A549 (cell line): ENCODE data around the gene CXCL10. TPM values are rescaled to one million over a fixed set of nuclear protein-coding genes. Genes with fewer than 3 reads are reported as not detected.

ENCODE experiments used
- ATAC-seq, 2 experiments: fragments of 200-7000 bp in 1 of 2; fragments of >200 bp in 1 of 2; cut with Nextera tagmentation in 1 of 2; cut with Tn5 transposase in 1 of 2; 3 replicates each; pipeline versions ENCODE4 v1.8.0 to v1.9.1; 2018 to 2020; ENCODE audit warnings: mild to moderate bottlenecking in 1 of 2, moderate library complexity in 1 of 2
- CTCF ChIA-PET: fragments of 300-600 bp; sonication (Branson Sonifier 250); formaldehyde crosslinking; extraction: SDS; loops from one replicate; lab custom pipeline; 2021; ENCODE audit warnings: antibody characterized with exemption, inconsistent platforms; lab: Yijun Ruan, JAX
- POLR2A ChIA-PET: fragments of 350-600 bp; formaldehyde crosslinking; extraction: SDS; loops from one replicate; lab custom pipeline; 2021; ENCODE audit warnings: antibody characterized with exemption, inconsistent platforms; lab: Yijun Ruan, JAX
- DNase-seq, 2 experiments: peaks; one replicate each; pipeline versions ENCODE4 v3.0.0 to v3.0.0-alpha.2; 2011 to 2016; ENCODE audit warnings: low read depth in 1 of 2, low spot score in 1 of 2
- FAIRE-seq: peaks from 2 replicates; lab custom pipeline; 2011; peaks lifted over from hg19 to GRCh38; lab: Jason Lieb, UNC
- H3K27ac ChIP-seq, 2 experiments: fragments of >200 bp; sonication (Bioruptor Twin); formaldehyde crosslinking; 3 replicates each; pipeline ENCODE4 v1.5.1; 2016 to 2017
- H3K4me1 ChIP-seq: fragments of >200 bp; sonication (Bioruptor Twin); formaldehyde crosslinking; 3 replicates; pipeline ENCODE4 v1.6.1; 2016
- H3K4me2 ChIP-seq: fragments of >200 bp; sonication (Bioruptor Twin); formaldehyde crosslinking; 3 replicates; pipeline ENCODE4 v1.6.1; 2016
- H3K4me3 ChIP-seq: fragments of >200 bp; sonication (Bioruptor Twin); formaldehyde crosslinking; 3 replicates; pipeline ENCODE4 v1.5.1; 2016
- H3K9me3 ChIP-seq: fragments of >200 bp; sonication (Bioruptor Twin); formaldehyde crosslinking; 3 replicates; pipeline ENCODE4 v1.6.1; 2016
- BHLHE40 ChIP-seq: IDR thresholded peaks from 2 replicates; pipeline ENCODE4 v1.6.1; 2012; ENCODE audit warnings: low read depth, low read length, inconsistent platforms
- CBX2 ChIP-seq: fragments of 200-600 bp; sonication (generic); IDR thresholded peaks from 2 replicates; pipeline ENCODE4 v1.6.1; 2016; ENCODE audit warnings: low read depth, mild to moderate bottlenecking, borderline replicate concordance
- EHF ChIP-seq: fragments of 250-450 bp; sonication (Bioruptor Pico); IDR thresholded peaks from 2 replicates; pipeline ENCODE4 v1.5.0; 2020; ENCODE audit warnings: mild to moderate bottlenecking
- HOXA7 ChIP-seq: fragments of 250-450 bp; sonication (Bioruptor Pico); IDR thresholded peaks from 2 replicates; pipeline ENCODE4 v1.5.0; 2020; ENCODE audit warnings: mild to moderate bottlenecking, moderate library complexity
- KDM1A ChIP-seq: fragments of 200-600 bp; sonication (generic); IDR thresholded peaks from 2 replicates; pipeline ENCODE4 v1.6.1; 2016; ENCODE audit warnings: low read depth, mild to moderate bottlenecking
- KDM5A ChIP-seq: fragments of 200-600 bp; sonication (generic); IDR thresholded peaks from 2 replicates; pipeline ENCODE4 v1.6.1; 2016; ENCODE audit warnings: antibody characterized with exemption, mild to moderate bottlenecking
- MAX ChIP-seq: IDR thresholded peaks from 2 replicates; pipeline ENCODE4 v1.6.1; 2012
- MYC ChIP-seq: IDR thresholded peaks from 2 replicates; pipeline ENCODE4 v1.6.1; 2012; ENCODE audit warnings: mild to moderate bottlenecking, inconsistent platforms, low read length, improper control_type of control experiment, borderline replicate concordance
- NPAS2 ChIP-seq: fragments of 250-450 bp; sonication (Bioruptor Pico); IDR thresholded peaks from 2 replicates; pipeline ENCODE4 v1.8.0; 2022; ENCODE audit warnings: mild to moderate bottlenecking, moderate library complexity, borderline replicate concordance
- PBX3 ChIP-seq: IDR thresholded peaks from 2 replicates; pipeline ENCODE4 v1.6.1; 2012
- PHF8 ChIP-seq: fragments of 200-600 bp; sonication (generic); IDR thresholded peaks from 2 replicates; pipeline ENCODE4 v1.6.1; 2016; ENCODE audit warnings: low read depth, mild to moderate bottlenecking, antibody characterized with exemption, moderate library complexity, borderline replicate concordance
- RAD21 ChIP-seq, 2 experiments: fragments of >200 bp in 1 of 2; sonication (Bioruptor Twin) in 1 of 2; formaldehyde crosslinking in 1 of 2; IDR thresholded peaks in 1 of 2; conservative IDR thresholded peaks in 1 of 2; 2 replicates in 1 of 2; 3 replicates in 1 of 2; pipeline ENCODE4 v1.6.1; 2012 to 2018; ENCODE audit warnings: inconsistent platforms in 1 of 2
- RCOR1 ChIP-seq: fragments of 150-350 bp; IDR thresholded peaks from 2 replicates; pipeline ENCODE4 v1.6.1; 2014; ENCODE audit warnings: antibody characterized with exemption, low read length, low read depth
- REST ChIP-seq: fragments of 200-600 bp; sonication (generic); IDR thresholded peaks from 2 replicates; pipeline ENCODE4 v1.6.1; 2016; ENCODE audit warnings: antibody characterized with exemption, mild to moderate bottlenecking, moderate library complexity
- RNF2 ChIP-seq: fragments of 200-600 bp; sonication (generic); IDR thresholded peaks from 2 replicates; pipeline ENCODE4 v1.6.1; 2016; ENCODE audit warnings: low read depth, mild to moderate bottlenecking, antibody characterized with exemption, moderate library complexity, borderline replicate concordance
- SMC3 ChIP-seq: fragments of >200 bp; sonication (Bioruptor Twin); formaldehyde crosslinking; IDR thresholded peaks from 3 replicates; pipeline ENCODE4 v1.6.1; 2018; ENCODE audit warnings: inconsistent platforms
- SREBF2 ChIP-seq: fragments of 450-650 bp; IDR thresholded peaks from 2 replicates; pipeline ENCODE4 v1.6.1; 2014; ENCODE audit warnings: mild to moderate bottlenecking, moderate library complexity
- ZC3H11A ChIP-seq: fragments of 450-650 bp; IDR thresholded peaks from 2 replicates; pipeline ENCODE4 v1.6.1; 2014; ENCODE audit warnings: antibody characterized with exemption, mild to moderate bottlenecking
- WGBS: methylation state at CpG from one replicate; pipeline ENCODE4 v1.1.6; 2017; ENCODE audit errors: missing lambda C conversion rate; 5-methylcytosine and 5-hydroxymethylcytosine counted together
- polyA plus RNA-seq, 4 experiments: library from polyadenylated mRNA; depleted of rRNA in 3 of 4; stranded (reverse); fragments of >200 nt; fragmentation: RNase III in 1 of 4; extraction: RNeasy Plus Mini Kit Qiagen cat#74134 plus additional on column Dnase treatment in 1 of 4; gene quantifications; 2 replicates in 3 of 4; 3 replicates in 1 of 4; pipeline ENCODE4 v1.2.3, GENCODE V29; 2011 to 2017

The CXCL10 gene
- polyA plus RNA-seq, 2 of the 4 experiments (the other 2 are of a cell fraction) = not detected

GRCh38 chr4:76036855-76037254 is 13.6 kb upstream of the CXCL10 start:
- no peak for DNase-seq
- TF ChIP-seq RNF2 (no peak), EHF (CRISPR knock-in tag) (no peak), REST (no peak), RAD21 (conservative IDR thresholded peaks at IDR 0.05 in 1 of 2, IDR thresholded peaks at IDR 0.05 in 1 of 2) (no peak)
- Histone ChIP-seq H3K4me3 (no peak overlapping the region), H3K4me1 (no peaks in the 10 kb centered on the region), H3K4me2 (no peak overlapping the region), H3K27ac (no peak overlapping the region), H3K9me3 (no peaks in the 10 kb centered on the region)
- no peak for ATAC-seq
- 82% methylated on average over 3 of the region's 3 CpGs for WGBS
- POLR2A ChIA-PET = no interaction called here
- CTCF ChIA-PET = interaction anchor here (1.1 kb wide), 1 partner anchor 42 kb away, joined by 4 read pairs; no protein-coding TSS in a partner anchor
- no peak for FAIRE-seq

- 86% methylated on average over 2 of the region's 2 CpGs for WGBS
- CTCF ChIA-PET = interaction anchor here (1.1 kb wide), 1 partner anchor 41 kb away, joined by 4 read pairs; no protein-coding TSS in a partner anchor
- no peak for ATAC-seq
- Histone ChIP-seq H3K4me1 (no peaks in the 10 kb centered on the region), H3K9me3 (no peaks in the 10 kb centered on the region), H3K27ac (no peak within 1 kb of the TSS)
- POLR2A ChIA-PET = no interaction called here
- TF ChIP-seq MYC (no peak), NPAS2 (CRISPR knock-in tag) (no peak), KDM5A (no peak), RNF2 (no peak), ZC3H11A (no peak), PHF8 (no peak), PBX3 (no peak), KDM1A (no peak), SREBF2 (no peak), CBX2 (no peak), REST (no peak), HOXA7 (no peak), RCOR1 (no peak), MAX (no peak), BHLHE40 (no peak), SMC3 (no peak)
- TF ChIP-seq, all 56 proteins: peak for 0
- DNase-seq (no peak), FAIRE-seq (no peak)
- Histone ChIP-seq H3K4me2 (no peak within 1 kb of the TSS), H3K4me3 (no peak within 1 kb of the TSS)
Measured at GRCh38 chr4:76035799-76036380, 12.6 kb upstream of the CXCL10 start, which contains the start of gene CXCL11. Gene CXCL11, minus strand, starts transcription at chr4:76036070. Its CDS starts 83 bp downstream, at chr4:76035987.
